ENCODE results near the gene TEP1. TPM values are rescaled to one million over a fixed set of nuclear protein-coding genes. Genes with fewer than 3 reads are reported as not detected.

Gene TEP1
- total RNA-seq, 1 donor from 2014 or later, result 28.4 TPM

- H3K4me3 Mint-ChIP-seq (ENCODE audit: unreplicated experiment), result no peak overlapping the region
- DNase-seq (ENCODE audit: low read depth) (no peak), FAIRE-seq (no peak)
- Histone ChIP-seq H3K27ac (ENCODE audit: low read depth, low read length) (no peak overlapping the region), H3K27me3 (ENCODE audit: insufficient read depth, low read length) (no peaks in the 10 kb centered on the region), H2AFZ (ENCODE audit: low read depth, low read length) (no peak overlapping the region), H3K9ac (ENCODE audit: low read length) (no peak overlapping the region), H3K4me2 (ENCODE audit: low read length) (no peak overlapping the region), H3K79me2 (ENCODE audit: insufficient read depth, low read length) (no peaks in the 10 kb centered on the region), H3K4me3 (ENCODE audit: insufficient read depth, low read depth, low read length) (no peak overlapping the region), H3K4me1 (ENCODE audit: insufficient read depth, low read length) (no peaks in the 10 kb centered on the region), H3K9me3 (ENCODE audit: insufficient read depth, low read depth, low read length) (no peaks in the 10 kb centered on the region), H4K20me1 (ENCODE audit: insufficient read depth, low read length) (no peaks in the 10 kb centered on the region), H3K36me3 (ENCODE audit: insufficient read depth, low read length) (no peaks in the 10 kb centered on the region)
- no peaks in the 10 kb centered on the region for H3K27me3 Mint-ChIP-seq (ENCODE audit: low read depth, unreplicated experiment)
- peaks cover 13% of the 10 kb centered on the region for H3K4me1 Mint-ChIP-seq (ENCODE audit: low read depth, unreplicated experiment)
- no peak overlapping the region for H3K27ac Mint-ChIP-seq (ENCODE audit: unreplicated experiment)
- H3K9me3 Mint-ChIP-seq (ENCODE audit: unreplicated experiment), result no peaks in the 10 kb centered on the region
- H3K36me3 Mint-ChIP-seq (ENCODE audit: low read depth, unreplicated experiment), result no peaks in the 10 kb centered on the region
- no peak for TF ChIP-seq EZH2 (IDR thresholded peaks at IDR 0.05; ENCODE audit: insufficient read depth, low read length)
- no peak for TF ChIP-seq CTCF (IDR thresholded peaks at IDR 0.05; ENCODE audit: insufficient read depth, low read depth, low read length)
These were observed 15.5 kb upstream of the TEP1 start for GRCh38 chr14:20428802-20429201.

GRCh38 chr14:20428010-20428365 is 14.7 kb upstream of the TEP1 start:
- peak overlapping the region; percentile 50 for H3K27ac Mint-ChIP-seq (ENCODE audit: unreplicated experiment)
- Histone ChIP-seq H3K79me2 (ENCODE audit: insufficient read depth, low read length) (no peaks in the 10 kb centered on the region), H3K4me1 (ENCODE audit: insufficient read depth, low read length) (no peaks in the 10 kb centered on the region), H3K4me3 (ENCODE audit: insufficient read depth, low read depth, low read length) (no peak overlapping the region), H3K27ac (ENCODE audit: low read depth, low read length) (no peak overlapping the region), H3K4me2 (ENCODE audit: low read length) (peak overlapping the region; percentile 66), H3K36me3 (ENCODE audit: insufficient read depth, low read length) (no peaks in the 10 kb centered on the region), H3K27me3 (ENCODE audit: insufficient read depth, low read length) (no peaks in the 10 kb centered on the region), H3K9ac (ENCODE audit: low read length) (no peak overlapping the region), H4K20me1 (ENCODE audit: insufficient read depth, low read length) (no peaks in the 10 kb centered on the region), H3K9me3 (ENCODE audit: insufficient read depth, low read depth, low read length) (no peaks in the 10 kb centered on the region), H2AFZ (ENCODE audit: low read depth, low read length) (no peak overlapping the region)
- DNase-seq (ENCODE audit: low read depth) (no peak), FAIRE-seq (no peak)
- no peaks in the 10 kb centered on the region for H3K36me3 Mint-ChIP-seq (ENCODE audit: low read depth, unreplicated experiment)
- H3K4me3 Mint-ChIP-seq (ENCODE audit: unreplicated experiment), result peak overlapping the region; percentile 63
- H3K4me1 Mint-ChIP-seq (ENCODE audit: low read depth, unreplicated experiment), result peaks cover 13% of the 10 kb centered on the region
- H3K27me3 Mint-ChIP-seq (ENCODE audit: low read depth, unreplicated experiment), result no peaks in the 10 kb centered on the region
- TF ChIP-seq CTCF (IDR thresholded peaks at IDR 0.05; ENCODE audit: insufficient read depth, low read depth, low read length) (no peak), EZH2 (IDR thresholded peaks at IDR 0.05; ENCODE audit: insufficient read depth, low read length) (no peak)
- H3K9me3 Mint-ChIP-seq (ENCODE audit: unreplicated experiment), result no peaks in the 10 kb centered on the region

- Mint-ChIP-seq H3K36me3 (ENCODE audit: low read depth, unreplicated experiment) (no peaks in the 10 kb centered on the region), H3K9me3 (ENCODE audit: unreplicated experiment) (no peaks in the 10 kb centered on the region), H3K27me3 (ENCODE audit: low read depth, unreplicated experiment) (no peaks in the 10 kb centered on the region), H3K4me1 (ENCODE audit: low read depth, unreplicated experiment) (peaks cover 13% of the 10 kb centered on the region), H3K27ac (ENCODE audit: unreplicated experiment) (peak overlapping the region; percentile 50), H3K4me3 (ENCODE audit: unreplicated experiment) (peak overlapping the region; percentile 63)
- TF ChIP-seq EZH2 (IDR thresholded peaks at IDR 0.05; ENCODE audit: insufficient read depth, low read length) (no peak), CTCF (IDR thresholded peaks at IDR 0.05; ENCODE audit: insufficient read depth, low read depth, low read length) (no peak)
- H4K20me1 ChIP-seq (ENCODE audit: insufficient read depth, low read length), result no peaks in the 10 kb centered on the region
- H3K9me3 ChIP-seq (ENCODE audit: insufficient read depth, low read depth, low read length), result no peaks in the 10 kb centered on the region
- no peaks in the 10 kb centered on the region for H3K27me3 ChIP-seq (ENCODE audit: insufficient read depth, low read length)
- no peak overlapping the region for H3K9ac ChIP-seq (ENCODE audit: low read length)
- H3K4me1 ChIP-seq (ENCODE audit: insufficient read depth, low read length), result no peaks in the 10 kb centered on the region
- H3K4me2 ChIP-seq (ENCODE audit: low read length), result peak overlapping the region; percentile 66
- FAIRE-seq (peak; percentile 23), DNase-seq (ENCODE audit: low read depth) (peak; percentile 59)
- no peaks in the 10 kb centered on the region for H3K79me2 ChIP-seq (ENCODE audit: insufficient read depth, low read length)
- H3K4me3 ChIP-seq (ENCODE audit: insufficient read depth, low read depth, low read length), result peak overlapping the region; percentile 35
- no peaks in the 10 kb centered on the region for H3K36me3 ChIP-seq (ENCODE audit: insufficient read depth, low read length)
- no peak overlapping the region for H3K27ac ChIP-seq (ENCODE audit: low read depth, low read length)
- H2AFZ ChIP-seq (ENCODE audit: low read depth, low read length), result peak overlapping the region; percentile 69
These were observed 14.1 kb upstream of the TEP1 start for GRCh38 chr14:20427231-20428009.
